Right lobe of liver (tissue), 6 donors: Measurements from ENCODE around the gene RPL7L1. TPM values are rescaled to one million over a fixed set of nuclear protein-coding genes. Genes with fewer than 3 reads are reported as not detected.

Source experiments
- ATAC-seq, 4 donors: fragments of 200-7000 bp; cut with Tn5 transposase; one replicate each; pipeline ENCODE4 v1.9.1; 2020; ENCODE audit warnings: mild to moderate bottlenecking in 4 of 4, moderate library complexity in 4 of 4
- DNase-seq, 3 donors: peaks; one replicate each; pipeline ENCODE4 v3.0.0-alpha.2; 2020
- H3K27ac ChIP-seq, 3 donors: fragments of 200-600 bp; one replicate each; pipeline ENCODE4 v1.8.0; 2022
- H3K27me3 ChIP-seq, 2 donors: fragments of 200-600 bp; one replicate each; pipeline ENCODE4 v1.8.0; 2022
- H3K36me3 ChIP-seq, 4 donors: fragments of 200-600 bp; sonication (generic) in 1 of 4; one replicate each; pipeline versions ENCODE4 v1.5.1 to v1.8.0; 2017 to 2022; ENCODE audit warnings: control low read depth in 1 of 4
- H3K4me1 ChIP-seq, 4 donors: fragments of 200-600 bp; sonication (generic) in 1 of 4; one replicate each; pipeline versions ENCODE4 v1.5.1 to v1.8.0; 2017 to 2022; ENCODE audit warnings: control low read depth in 1 of 4
- H3K4me3 ChIP-seq, 3 donors: fragments of 200-600 bp; one replicate each; pipeline ENCODE4 v1.8.0; 2022
- H3K9me3 ChIP-seq, 4 donors: fragments of 200-600 bp; sonication (generic) in 1 of 4; one replicate each; pipeline versions ENCODE4 v1.5.1 to v1.8.0; 2017 to 2022; ENCODE audit warnings: control low read depth in 1 of 4
- CTCF ChIP-seq, 4 donors: fragments of 200-600 bp in 3 of 4; fragments of 450-650 bp in 1 of 4; IDR thresholded peaks; one replicate each; pipeline versions ENCODE4 v1.5.1 to v1.8.0; 2016 to 2022; ENCODE audit warnings: antibody characterized with exemption in 4 of 4, mild to moderate bottlenecking in 2 of 4
- POLR2A ChIP-seq: fragments of 450-650 bp; IDR thresholded peaks from one replicate; pipeline ENCODE4 v1.6.1; 2017; ENCODE audit warnings: antibody characterized with exemption, mild to moderate bottlenecking
- WGBS: methylation state at CpG from one replicate; pipeline ENCODE4 v1.1.6; 2018; ENCODE audit warnings: low coverage, low lambda C conversion rate; ENCODE audit not compliant: insufficient coverage; ENCODE audit errors: missing lambda C conversion rate; 5-methylcytosine and 5-hydroxymethylcytosine counted together
- intact Hi-C, 2 donors: fragments of 100-400 bp; cut with DNase I; formaldehyde crosslinking; loops; one replicate each; pipeline versions ENCODE4 v1.11.2 to v1.14.1; 2022
- total RNA-seq, 6 experiments: library from RNA; depleted of rRNA in 2 of 6; stranded (reverse); fragments of >200 nt in 2 of 6; fragmentation: NEBNext Ultra II Directional in 3 of 6; extraction: Animal tissue kit (Norgen Biotek cat#: 25700) in 3 of 6; gene quantifications; one replicate each; pipeline versions ENCODE4 v1.1.0 to v1.2.4, GENCODE V29; 2016 to 2023
- donor health status: DM: no; HTN: yes; CAD: no.
- donor health status: DM: no; HTN: no; CAD: no.
- donor health status: DM: no; HTN: no; CAD: no.
- donor health status: DM: no; HTN: yes; CAD: no.
- donor health status: DM: no; HTN: yes; CAD: no.

The RPL7L1 gene
- total RNA-seq, 6 experiments from 2014 or later, result 36.6 to 114 (median 44.2) TPM

- no peaks in the 10 kb centered on the region for H3K9me3 ChIP-seq
- no peaks in the 10 kb centered on the region for H3K36me3 ChIP-seq
- H3K27me3 ChIP-seq, result no peaks in the 10 kb centered on the region
- TF ChIP-seq POLR2A (no peak), CTCF (IDR thresholded peaks at IDR 0.05) (no peak)
- H3K4me3 ChIP-seq, result no peak overlapping the region
- peaks cover 0 to 14% (median 3%) of the 10 kb centered on the region in 4 donors for H3K4me1 ChIP-seq
- ATAC-seq (no peak), DNase-seq (no peak)
- H3K27ac ChIP-seq, result no peak overlapping the region
- intact Hi-C loops, result loop anchor here (10.0 kb wide), 3 partner anchors 140 to 240 kb away; no protein-coding TSS in a partner anchor
- WGBS, result 94% methylated on average over 8 of the region's 10 CpGs
Observed at GRCh38 chr6:42904467-42904866, 25.1 kb downstream of the RPL7L1 start.

GRCh38 chr6:42907336-42907735 is 27.9 kb downstream of the RPL7L1 start:
- DNase-seq (no peak), ATAC-seq (peak in 1 of 4 donors; percentile 11)
- H3K27ac ChIP-seq, result no peak overlapping the region
- WGBS, result 91% methylated on average over 3 of the region's 5 CpGs
- no peaks in the 10 kb centered on the region for H3K36me3 ChIP-seq
- TF ChIP-seq CTCF (IDR thresholded peaks at IDR 0.05) (no peak), POLR2A (no peak)
- peaks cover 0 to 3% (median 0%) of the 10 kb centered on the region in 4 donors for H3K4me1 ChIP-seq
- H3K27me3 ChIP-seq, result no peaks in the 10 kb centered on the region
- no peaks in the 10 kb centered on the region for H3K9me3 ChIP-seq
- intact Hi-C loops, result loop anchor here (10.0 kb wide), 3 partner anchors 137 to 237 kb away; no protein-coding TSS in a partner anchor
- H3K4me3 ChIP-seq, result no peak overlapping the region

GRCh38 chr6:42909835-42910234 is 30.4 kb downstream of the RPL7L1 start:
- Histone ChIP-seq H3K27me3 (no peaks in the 10 kb centered on the region), H3K4me1 (no peaks in the 10 kb centered on the region), H3K9me3 (no peaks in the 10 kb centered on the region), H3K36me3 (no peaks in the 10 kb centered on the region), H3K4me3 (no peak overlapping the region), H3K27ac (no peak overlapping the region)
- WGBS, result 89% methylated on average over 10 of the region's 10 CpGs
- intact Hi-C loops, result loop anchor here (10.0 kb wide), 3 partner anchors 135 to 235 kb away; no protein-coding TSS in a partner anchor
- TF ChIP-seq POLR2A, result no peak
- no peak for TF ChIP-seq CTCF (IDR thresholded peaks at IDR 0.05)
- ATAC-seq, result no peak
- DNase-seq, result no peak

GRCh38 chr6:42911171-42912021 is 32.0 kb downstream of the RPL7L1 start:
- no peak for DNase-seq

More at GRCh38 chr6:42911171-42912021, 32.0 kb downstream of the RPL7L1 start:
- Histone ChIP-seq H3K27ac (no peak overlapping the region), H3K27me3 (no peaks in the 10 kb centered on the region), H3K36me3 (no peaks in the 10 kb centered on the region), H3K9me3 (no peaks in the 10 kb centered on the region), H3K4me1 (no peaks in the 10 kb centered on the region), H3K4me3 (peak overlapping the region; percentile 9 to 50 (median 20))
- ATAC-seq, result peak; percentile 14 to 74 (median 40)
- 19% methylated on average over 21 of the region's 49 CpGs for WGBS
- intact Hi-C loops, result no loop called here
- TF ChIP-seq POLR2A (no peak), CTCF (IDR thresholded peaks at IDR 0.05) (no peak)
